Measurements from ENCODE around the gene PLPP4.

PLPP4 gene

DNA sequence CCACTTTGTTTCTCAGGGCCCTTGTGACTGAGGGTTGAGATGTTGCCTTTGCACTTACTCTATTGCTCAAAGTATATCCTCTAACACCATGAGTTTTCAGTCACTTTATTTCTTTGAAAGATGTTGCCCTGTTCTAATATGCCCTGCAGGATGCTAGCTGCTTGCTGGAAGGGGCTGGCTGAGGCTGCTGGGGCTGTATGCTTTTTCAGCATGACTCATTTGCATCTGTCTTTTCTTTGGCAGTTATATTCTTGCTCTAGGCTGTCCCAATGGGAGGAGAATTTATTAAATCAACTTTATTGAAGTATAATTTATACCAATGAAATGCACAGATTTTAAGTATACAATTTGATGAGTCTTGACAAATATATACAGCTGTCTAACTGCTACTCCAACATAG is 157.7 kb downstream of the PLPP4 start:
- DNase-seq: no peak

- no peak for DNase-seq
Observed at GRCh38 chr10:120616311-120616911, 159.4 kb downstream of the PLPP4 start.

DNA sequence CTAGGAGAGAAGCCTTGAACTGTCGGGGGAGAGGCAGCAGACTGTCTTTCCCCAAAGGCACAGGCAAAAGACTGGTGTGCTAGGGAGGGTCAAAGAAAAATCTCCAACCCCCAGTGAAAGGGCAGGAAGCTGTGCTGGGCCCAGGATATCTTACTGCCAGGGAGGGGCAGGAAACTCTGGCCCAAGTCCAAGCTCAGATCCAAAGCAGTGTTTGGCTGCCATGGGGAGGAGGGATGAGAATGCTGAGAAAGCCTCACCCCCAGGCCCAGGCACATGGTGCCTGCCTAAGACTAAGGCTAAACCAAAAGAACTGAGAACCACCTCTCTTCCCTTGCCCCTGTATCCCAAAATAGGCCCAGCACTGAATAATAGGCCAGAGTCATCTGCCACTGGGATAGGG is 171.2 kb downstream of the PLPP4 start:
- no peak for DNase-seq

- DNase-seq: no peak
Observed at GRCh38 chr10:120630266-120630665, 173.2 kb downstream of the PLPP4 start.

GRCh38 chr10:120632047-120632446 is 175.0 kb downstream of the PLPP4 start:
- no peak for DNase-seq

DNA sequence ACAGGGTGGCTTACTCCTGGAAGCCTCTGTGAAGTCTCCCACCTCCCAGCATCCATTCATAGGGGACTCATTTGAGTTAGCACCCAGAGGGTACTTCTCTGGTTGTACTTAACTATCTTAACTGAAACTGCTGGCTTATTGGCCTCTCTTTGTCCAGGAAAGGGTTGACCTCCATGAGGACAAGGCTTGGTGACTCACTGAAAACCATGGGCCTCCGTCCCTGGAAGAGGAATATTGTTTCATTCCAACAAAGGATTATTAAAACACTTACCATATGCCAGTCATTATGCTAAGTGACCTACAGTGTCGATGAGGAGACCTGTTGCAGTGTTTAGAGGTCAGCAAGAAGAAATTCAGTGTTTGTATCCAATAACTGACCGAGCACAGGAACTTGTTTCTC is 175.9 kb downstream of the PLPP4 start:
- DNase-seq: no peak

DNA sequence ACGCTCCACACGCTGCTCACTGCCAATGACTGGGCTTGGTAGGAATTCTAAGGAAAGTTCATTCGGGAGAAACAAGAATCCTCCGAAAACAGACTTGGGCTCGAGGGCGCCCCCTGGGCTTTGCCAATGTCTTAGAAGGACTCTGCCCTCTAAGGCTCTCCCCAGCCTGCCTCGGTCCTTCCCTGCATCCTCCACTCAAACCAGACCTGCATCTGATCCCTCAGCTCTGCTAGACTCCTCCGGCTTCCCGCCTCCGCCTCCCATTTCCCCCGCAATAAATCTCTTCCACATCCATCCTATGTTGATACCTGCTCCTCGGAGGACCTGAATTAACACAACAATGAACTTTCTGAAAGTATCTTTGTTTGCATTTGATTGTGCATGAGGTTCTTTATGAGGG is 177.6 kb downstream of the PLPP4 start:
- DNase-seq: no peak

Measured in activated CD4-positive, alpha-beta T cell treated with anti-CD3 and anti-CD28 coated beads for 4 hours (primary cell).